Urothelium cell line (cell line): ENCODE results near the gene NMUR2.
A peak's percentile ranks its signal among the peaks of the same experiment; 100 is the strongest.

Source experiments
- DNase-seq: peaks from one replicate; pipeline ENCODE4 v3.0.0; 2011; ENCODE audit warnings: low spot score, mixed read lengths
- FAIRE-seq: peaks from 2 replicates; lab custom pipeline; 2011; peaks lifted over from hg19 to GRCh38; lab: Jason Lieb, UNC

Gene NMUR2

GRCh38 chr5:152372875-152373274, 32.2 kb downstream of the NMUR2 start:
- FAIRE-seq (no peak), DNase-seq (no peak)

- no peak for FAIRE-seq
- no peak for DNase-seq
Measured at GRCh38 chr5:152369298-152369697, 35.8 kb downstream of the NMUR2 start.

GRCh38 chr5:152367554-152367953, 37.5 kb downstream of the NMUR2 start:
- DNase-seq (no peak), FAIRE-seq (no peak)

GRCh38 chr5:152366716-152367115, 38.4 kb downstream of the NMUR2 start:
- FAIRE-seq = no peak
- DNase-seq = no peak

GRCh38 chr5:152364899-152365298, 40.2 kb downstream of the NMUR2 start:
- DNase-seq (no peak), FAIRE-seq (no peak)

- no peak for FAIRE-seq
- no peak for DNase-seq
Measured at GRCh38 chr5:152364172-152364571, 40.9 kb downstream of the NMUR2 start.

GRCh38 chr5:152358861-152359568, 46.1 kb downstream of the NMUR2 start:
- FAIRE-seq (no peak), DNase-seq (no peak)

GRCh38 chr5:152356506-152356905, 48.6 kb downstream of the NMUR2 start:
- DNase-seq (no peak), FAIRE-seq (no peak)

GRCh38 chr5:152355061-152355460, 50.0 kb downstream of the NMUR2 start:
- FAIRE-seq = no peak
- no peak for DNase-seq

GRCh38 chr5:152353001-152353400, 52.1 kb downstream of the NMUR2 start:
- FAIRE-seq (no peak), DNase-seq (no peak)

- no peak for FAIRE-seq
- DNase-seq = peak; percentile 60
Measured at GRCh38 chr5:152349683-152350526, 55.2 kb downstream of the NMUR2 start.
